Adrenal gland (tissue), 12 donors: Measurements from ENCODE around the gene PLIN1. TPM values are rescaled to one million over a fixed set of nuclear protein-coding genes. Genes with fewer than 3 reads are reported as not detected.
A peak's percentile ranks its signal among the peaks of the same experiment; 100 is the strongest.

Experiments used
- DNase-seq, 7 donors: peaks; one replicate each; pipeline ENCODE4 v3.0.0-alpha.2; 2019 to 2020
- H3K27ac ChIP-seq, 5 donors: fragments of 200-600 bp; sonication (generic) in 4 of 5; 1 replicate in 3 of 5; 2 replicates in 2 of 5; pipeline versions ENCODE4 v1.5.1 to v1.8.0; 2016 to 2020; ENCODE audit warnings: mild to moderate bottlenecking in 1 of 5
- H3K27me3 ChIP-seq: fragments of 200-600 bp; 2 replicates; pipeline ENCODE4 v1.8.0; 2021
- H3K36me3 ChIP-seq, 2 donors: fragments of 200-600 bp; replicated peaks in 1 of 2; 1 replicate in 1 of 2; 2 replicates in 1 of 2; pipeline versions ENCODE4 v1.5.1 to v1.8.0; 2018 to 2022
- H3K4me1 ChIP-seq, 2 donors: fragments of 200-600 bp; replicated peaks in 1 of 2; 1 replicate in 1 of 2; 2 replicates in 1 of 2; pipeline versions ENCODE4 v1.5.1 to v1.8.0; 2018 to 2021
- H3K4me3 ChIP-seq, 4 donors: fragments of 200-600 bp; sonication (generic) in 3 of 4; one replicate each; pipeline ENCODE4 v1.5.1; 2016 to 2018
- H3K9me3 ChIP-seq, 3 donors: fragments of 200-600 bp; sonication (generic) in 1 of 3; replicated peaks in 1 of 3; 1 replicate in 2 of 3; 2 replicates in 1 of 3; pipeline versions ENCODE4 v1.5.1 to v1.8.0; 2016 to 2021
- CTCF ChIP-seq, 6 experiments: fragments of 450-650 bp in 4 of 6; fragments of 200-600 bp in 2 of 6; sonication (generic) in 1 of 6; IDR thresholded peaks; 1 replicate in 5 of 6; 2 replicates in 1 of 6; pipeline versions ENCODE4 v1.5.1 to v1.8.0; 2016 to 2021; ENCODE audit warnings: antibody characterized with exemption in 6 of 6, mild to moderate bottlenecking in 2 of 6, moderate library complexity in 1 of 6
- POLR2A ChIP-seq, 2 donors: fragments of 450-650 bp; IDR thresholded peaks; one replicate each; pipeline ENCODE4 v1.6.1; 2017; ENCODE audit warnings: antibody characterized with exemption in 2 of 2, mild to moderate bottlenecking in 2 of 2, moderate library complexity in 1 of 2
- WGBS, 4 donors: extraction: QIAGEN DNeasy Blood & Tissue Kit in 2 of 4; methylation state at CpG; one replicate each; pipeline versions ENCODE4 v1.1.5 to v1.1.7; 2013 to 2017; 5-methylcytosine and 5-hydroxymethylcytosine counted together
- intact Hi-C, 2 donors: fragments of 100-400 bp; cut with DNase I; formaldehyde crosslinking; loops; one replicate each; pipeline versions ENCODE4 v1.14.1 to v1.15.0; 2022 to 2023
- polyA plus RNA-seq, 3 donors: library from polyadenylated mRNA; stranded (reverse); fragments of 200-250 nt in 2 of 3; fragments of 350-450 nt in 1 of 3; fragmentation: Illumina TruSeq in 1 of 3; extraction: RNeasy Lipid Tissue Mini Kit (QIAGEN cat#74804) in 1 of 3; gene quantifications; one replicate each; pipeline ENCODE4 v1.2.3, GENCODE V29; 2013 to 2014
- total RNA-seq, 9 donors: library from RNA; depleted of rRNA in 4 of 9; stranded (reverse); fragments of >200 nt in 4 of 9; fragments of 120-200 nt in 1 of 9; fragmentation: NEBNext Ultra II Directional in 1 of 9; extraction: Animal tissue kit (Norgen Biotek cat#: 25700) in 1 of 9; gene quantifications; one replicate each; pipeline versions ENCODE4 v1.1.0 to v1.2.4, GENCODE V29; 2013 to 2023
- donor health status: healthy with polysubstance abuse.
- donor health status: Bipolar disorder and iron deficiency.
- donor health status: DM: yes; HTN: yes; CAD: no.
- donor health status: DM: no; HTN: no; CAD: no.
- donor health status: DM: no; HTN: no; CAD: no.
- donor health status: DM: yes; HTN: yes; CAD: no.

PLIN1 gene
- total and polyA plus RNA-seq, 12 donors, result 0.11 to 199 (median 6.3) TPM

GRCh38 chr15:89686522-89686921, 7.4 kb upstream of the PLIN1 start:
- Histone ChIP-seq H3K9me3 (no peaks in the 10 kb centered on the region), H3K4me1 (peaks cover 0 to 14% of the 10 kb centered on the region in 2 donors), H3K4me3 (no peak overlapping the region), H3K27ac (no peak overlapping the region), H3K27me3 (no peaks in the 10 kb centered on the region), H3K36me3 (peaks cover 0 to 11% of the 10 kb centered on the region in 2 donors)
- no peak for DNase-seq
- intact Hi-C loops, result no loop called here
- no peak for TF ChIP-seq POLR2A (IDR thresholded peaks at IDR 0.05)
- no peak for TF ChIP-seq CTCF (IDR thresholded peaks at IDR 0.05)

GRCh38 chr15:89685995-89686394, 6.8 kb upstream of the PLIN1 start:
- Histone ChIP-seq H3K4me3 (no peak overlapping the region), H3K36me3 (peaks cover 0 to 11% of the 10 kb centered on the region in 2 donors), H3K4me1 (peaks cover 3 to 19% of the 10 kb centered on the region in 2 donors), H3K27me3 (no peaks in the 10 kb centered on the region), H3K9me3 (no peaks in the 10 kb centered on the region), H3K27ac (peak overlapping the region in 1 of 5 donors; percentile 47)
- intact Hi-C loops, result no loop called here
- no peak for DNase-seq
- TF ChIP-seq POLR2A (IDR thresholded peaks at IDR 0.05) (no peak), CTCF (IDR thresholded peaks at IDR 0.05) (no peak)
- WGBS, 4 donors, result 78 to 96% (median 81%) methylated on average over 2 of the region's 2 CpGs

DNA sequence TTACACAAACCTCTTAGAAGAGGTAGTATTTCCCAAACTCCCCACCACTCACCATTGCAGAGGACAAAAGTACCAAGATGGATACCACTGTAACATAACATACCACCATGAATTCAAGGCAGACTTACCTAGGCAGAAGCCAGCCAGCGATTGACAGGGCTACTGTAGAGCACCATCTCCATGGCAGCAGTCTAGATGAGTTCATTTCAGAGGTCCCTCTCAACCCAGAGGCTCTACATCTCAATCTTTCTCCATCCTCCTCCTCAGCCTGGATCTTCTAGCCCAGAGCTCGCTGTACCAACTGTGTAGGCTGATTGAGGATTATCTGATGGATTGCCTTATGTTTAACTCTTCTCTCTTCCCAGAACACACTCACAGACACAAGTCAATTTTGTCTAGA, 2.0 kb upstream of the PLIN1 start:
- intact Hi-C loops, result no loop called here
- peaks cover 0 to 11% of the 10 kb centered on the region in 2 donors for H3K36me3 ChIP-seq
- H3K4me3 ChIP-seq, result no peak overlapping the region
- H3K4me1 ChIP-seq, result peaks cover 14 to 19% of the 10 kb centered on the region in 2 donors
- no peaks in the 10 kb centered on the region for H3K9me3 ChIP-seq
- TF ChIP-seq CTCF (IDR thresholded peaks at IDR 0.05), result no peak
- TF ChIP-seq POLR2A (IDR thresholded peaks at IDR 0.05), result no peak
- no peaks in the 10 kb centered on the region for H3K27me3 ChIP-seq
- peak overlapping the region in 4 of 5 donors; percentile 27 to 86 (median 71) for H3K27ac ChIP-seq
- no peak for DNase-seq
- WGBS, 4 donors, result 92 to 100% (median 96%) methylated on average over 2 of the region's 2 CpGs

DNA sequence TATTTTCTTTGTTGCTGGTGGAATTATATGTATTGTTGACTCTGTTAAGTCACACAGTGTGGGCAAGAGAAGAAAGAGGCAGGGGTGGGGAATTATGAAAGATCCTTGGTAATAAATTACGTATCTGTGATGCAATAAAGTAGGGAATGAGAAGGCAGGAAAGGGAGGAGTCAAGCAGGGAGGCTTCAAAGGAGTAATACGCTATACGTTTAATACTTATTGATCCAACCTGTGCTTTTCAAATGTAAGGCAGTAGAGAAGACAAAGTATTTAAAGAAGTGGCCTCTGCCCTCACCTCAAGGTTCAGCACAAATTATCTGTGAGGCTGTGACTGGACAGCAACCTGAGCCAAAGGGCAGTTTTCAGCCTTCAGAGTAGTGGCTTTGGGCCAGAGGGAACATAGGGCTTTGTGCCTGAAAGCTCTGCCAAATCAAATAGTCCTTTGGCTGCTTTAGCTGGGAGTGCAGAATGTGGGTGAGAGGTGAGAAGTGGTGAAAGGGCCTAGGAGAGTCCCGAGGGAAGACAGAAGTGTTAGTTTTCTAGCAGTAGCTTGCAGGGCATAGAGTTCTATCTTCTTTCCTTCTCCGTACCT, 1.2 kb upstream of the PLIN1 start:
- peaks cover 14 to 19% of the 10 kb centered on the region in 2 donors for H3K4me1 ChIP-seq
- no peaks in the 10 kb centered on the region for H3K9me3 ChIP-seq
- H3K27ac ChIP-seq, result peak overlapping the region; percentile 27 to 86 (median 67)
- H3K36me3 ChIP-seq, result peaks cover 0 to 11% of the 10 kb centered on the region in 2 donors
- TF ChIP-seq CTCF (IDR thresholded peaks at IDR 0.05) (no peak), POLR2A (IDR thresholded peaks at IDR 0.05) (no peak)
- no peak overlapping the region for H3K4me3 ChIP-seq
- peak; percentile 74 to 92 (median 87) for DNase-seq
- intact Hi-C loops, result no loop called here
- H3K27me3 ChIP-seq, result no peaks in the 10 kb centered on the region
- 28 to 38% (median 36%) methylated on average over 5 of the region's 5 CpGs for WGBS, 4 donors
